AG04450 (cell line): ENCODE data around the gene FAM217B. TPM values are rescaled to one million over a fixed set of nuclear protein-coding genes. Genes with fewer than 3 reads are reported as not detected.

Experiments
- CTCF ChIA-PET: fragments of 300-600, 350-600 bp; formaldehyde crosslinking; extraction: SDS; loops from one replicate; lab custom pipeline; 2022; ENCODE audit warnings: antibody characterized with exemption, inconsistent platforms; lab: Charles Lee
- POLR2A ChIA-PET: fragments of 350-600 bp; formaldehyde crosslinking; extraction: SDS; loops from one replicate; lab custom pipeline; 2021; ENCODE audit warnings: antibody characterized with exemption, inconsistent platforms; lab: Yijun Ruan, JAX
- DNase-seq: peaks from one replicate; pipeline ENCODE4 v3.0.0-alpha.2; 2011; ENCODE audit warnings: low read depth, low spot score
- H3K27ac ChIP-seq: one replicate; pipeline ENCODE4 v1.5.1; 2012; ENCODE audit warnings: low read depth, low read length, control low read depth
- H3K27me3 ChIP-seq: one replicate; pipeline ENCODE4 v1.6.0; 2012; ENCODE audit warnings: low read length; ENCODE audit not compliant: control insufficient read depth, insufficient read depth
- H3K4me3 ChIP-seq: 2 replicates; pipeline ENCODE4 v1.5.1; 2011; ENCODE audit warnings: mild to moderate bottlenecking, low read depth, low read length, control low read depth
- H3K9me3 ChIP-seq: 2 replicates; pipeline ENCODE4 v1.5.1; 2012; ENCODE audit warnings: low read length; ENCODE audit not compliant: control insufficient read depth, insufficient read depth
- polyA plus RNA-seq: library from polyadenylated mRNA; depleted of rRNA; stranded (reverse); fragments of >200 nt; gene quantifications from 2 replicates; pipeline ENCODE4 v1.2.3, GENCODE V29; 2011
- TF ChIP-seq, protein P1 (sequence below): IDR thresholded peaks from 2 replicates; pipeline ENCODE4 v1.5.1; 2011; ENCODE audit warnings: low read depth, low read length, control low read depth, inconsistent platforms

FAM217B gene
- polyA plus RNA-seq, 1 experiment = 11.7 TPM

DNA sequence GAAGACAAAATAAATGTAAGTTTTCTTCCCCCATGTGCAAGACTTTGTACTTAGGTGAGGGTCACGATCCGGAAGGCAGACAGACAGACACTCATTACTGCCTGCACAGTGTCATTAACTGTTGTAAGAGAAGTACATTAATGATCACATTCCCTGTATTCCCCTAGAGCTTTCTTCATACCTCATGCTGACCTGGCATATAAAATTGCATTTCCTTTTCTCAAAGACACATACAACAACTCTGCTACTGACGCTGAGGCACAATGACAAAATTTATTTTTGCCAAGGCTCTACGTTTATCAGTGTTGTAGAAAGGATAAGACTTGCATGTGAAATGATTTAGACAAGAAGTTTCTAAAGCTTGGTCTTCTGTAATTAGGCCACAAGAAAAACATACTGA, 3.8 kb upstream of the FAM217B start:
- DNase-seq = no peak
- POLR2A ChIA-PET = no interaction called here
- peaks cover 13% of the 10 kb centered on the region; the same call in 1 of the 2 replicates for H3K9me3 ChIP-seq
- CTCF ChIA-PET = interaction anchor here (1.0 to 1.4 kb wide), 3 partner anchors 16 to 275 kb away, joined by 3 to 4 read pairs (median 3); no protein-coding TSS in a partner anchor
- TF ChIP-seq, protein P1, sequence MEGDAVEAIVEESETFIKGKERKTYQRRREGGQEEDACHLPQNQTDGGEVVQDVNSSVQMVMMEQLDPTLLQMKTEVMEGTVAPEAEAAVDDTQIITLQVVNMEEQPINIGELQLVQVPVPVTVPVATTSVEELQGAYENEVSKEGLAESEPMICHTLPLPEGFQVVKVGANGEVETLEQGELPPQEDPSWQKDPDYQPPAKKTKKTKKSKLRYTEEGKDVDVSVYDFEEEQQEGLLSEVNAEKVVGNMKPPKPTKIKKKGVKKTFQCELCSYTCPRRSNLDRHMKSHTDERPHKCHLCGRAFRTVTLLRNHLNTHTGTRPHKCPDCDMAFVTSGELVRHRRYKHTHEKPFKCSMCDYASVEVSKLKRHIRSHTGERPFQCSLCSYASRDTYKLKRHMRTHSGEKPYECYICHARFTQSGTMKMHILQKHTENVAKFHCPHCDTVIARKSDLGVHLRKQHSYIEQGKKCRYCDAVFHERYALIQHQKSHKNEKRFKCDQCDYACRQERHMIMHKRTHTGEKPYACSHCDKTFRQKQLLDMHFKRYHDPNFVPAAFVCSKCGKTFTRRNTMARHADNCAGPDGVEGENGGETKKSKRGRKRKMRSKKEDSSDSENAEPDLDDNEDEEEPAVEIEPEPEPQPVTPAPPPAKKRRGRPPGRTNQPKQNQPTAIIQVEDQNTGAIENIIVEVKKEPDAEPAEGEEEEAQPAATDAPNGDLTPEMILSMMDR = no peak
- no peaks in the 10 kb centered on the region for H3K27me3 ChIP-seq
- H3K27ac ChIP-seq = no peak overlapping the region
- H3K4me3 ChIP-seq = no peak overlapping the region

DNA sequence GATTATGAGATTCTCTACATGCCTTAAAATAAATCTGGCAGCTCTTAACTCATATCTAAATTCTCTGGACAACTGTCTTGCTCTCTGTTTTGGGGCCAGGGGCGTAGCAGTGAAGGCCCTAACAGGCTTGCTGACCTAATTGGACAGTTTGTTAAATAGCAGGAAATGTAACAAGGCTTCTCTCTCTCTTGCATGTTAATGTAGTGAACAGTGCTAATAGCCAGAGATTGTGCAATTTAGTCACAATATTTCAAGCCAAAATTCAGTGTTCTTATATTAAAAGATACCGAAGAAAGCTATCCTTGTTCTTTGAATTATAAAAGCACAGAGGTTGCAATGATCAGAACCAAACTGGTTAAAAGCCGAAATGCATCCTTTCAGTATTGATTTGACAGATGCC, 3.0 kb upstream of the FAM217B start:
- H3K27ac ChIP-seq = no peak overlapping the region
- H3K9me3 ChIP-seq = peaks cover 13% of the 10 kb centered on the region; the same call in 1 of the 2 replicates

DNA sequence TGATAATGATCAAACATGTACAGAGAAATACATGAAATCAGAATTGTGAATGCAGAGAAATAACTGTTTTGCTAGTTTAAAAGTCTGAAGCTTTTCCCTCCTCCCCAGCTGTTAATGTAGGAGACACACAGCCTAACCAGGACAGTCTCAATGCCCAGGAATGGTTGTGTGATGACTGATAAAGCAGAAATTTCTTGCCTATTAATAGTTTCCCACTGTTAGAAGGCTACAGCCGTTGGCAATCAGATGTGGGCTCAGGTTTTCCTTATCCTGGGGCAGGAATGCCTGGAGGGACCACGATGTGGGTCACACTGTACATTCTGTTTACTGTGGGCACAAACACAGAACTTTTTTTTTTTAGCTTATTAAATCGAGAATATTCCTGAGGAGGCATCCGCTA, 2.0 kb upstream of the FAM217B start:
- POLR2A ChIA-PET = interaction anchor here (0.5 kb wide), 1 partner anchor 88 kb away, joined by 3 read pairs; no protein-coding TSS in a partner anchor
- Histone ChIP-seq H3K27me3 (no peaks in the 10 kb centered on the region), H3K4me3 (peak overlapping the region; percentile 15), H3K27ac (no peak overlapping the region), H3K9me3 (peaks cover 7% of the 10 kb centered on the region; the same call in 1 of the 2 replicates)
- TF ChIP-seq, protein P1 = no peak
- no peak for DNase-seq
- CTCF ChIA-PET = interaction anchor here (1.4 to 3.3 kb wide), 3 partner anchors 10 to 120 kb away, joined by 3 to 10 read pairs (median 6); no protein-coding TSS in a partner anchor

More for the DNA sequence above, 3.0 kb upstream of the FAM217B start:
- POLR2A ChIA-PET = no interaction called here
- CTCF ChIA-PET = interaction anchor here (1.0 to 2.0 kb wide), 4 partner anchors 15 to 274 kb away, joined by 3 to 6 read pairs (median 4); no protein-coding TSS in a partner anchor
- TF ChIP-seq, protein P1 = no peak
- Histone ChIP-seq H3K4me3 (no peak overlapping the region), H3K27me3 (no peaks in the 10 kb centered on the region)
- no peak for DNase-seq

DNA sequence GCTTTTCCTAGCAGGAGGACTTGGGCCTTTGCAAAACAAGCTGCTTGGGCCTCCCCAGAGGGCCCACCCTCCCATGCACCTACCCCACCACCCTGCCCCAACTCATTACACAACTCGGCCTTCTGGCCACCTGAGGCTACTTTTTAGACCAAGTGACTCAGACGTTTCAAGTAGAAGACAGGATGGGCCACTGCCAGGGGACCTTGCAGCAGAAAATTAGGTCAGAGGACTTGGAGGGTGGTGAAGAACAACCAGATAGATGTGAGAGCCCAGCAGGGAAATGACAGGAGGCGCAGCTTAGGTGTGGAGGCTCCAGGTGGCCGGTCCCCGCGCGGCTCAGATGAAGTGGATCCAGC, 1.5 kb upstream of the FAM217B start:
- TF ChIP-seq, protein P1 = no peak
- ChIA-PET POLR2A (no interaction called here), CTCF (interaction anchor here (1.4 to 3.3 kb wide), 3 partner anchors 10 to 119 kb away, joined by 3 to 10 read pairs (median 6); no protein-coding TSS in a partner anchor)
- peak overlapping the region; percentile 71; the same call in 1 of the 2 replicates for H3K4me3 ChIP-seq
- DNase-seq = no peak
- no peaks in the 10 kb centered on the region for H3K27me3 ChIP-seq
- H3K9me3 ChIP-seq = peaks cover 7% of the 10 kb centered on the region; the same call in 1 of the 2 replicates
- no peak overlapping the region for H3K27ac ChIP-seq

DNA sequence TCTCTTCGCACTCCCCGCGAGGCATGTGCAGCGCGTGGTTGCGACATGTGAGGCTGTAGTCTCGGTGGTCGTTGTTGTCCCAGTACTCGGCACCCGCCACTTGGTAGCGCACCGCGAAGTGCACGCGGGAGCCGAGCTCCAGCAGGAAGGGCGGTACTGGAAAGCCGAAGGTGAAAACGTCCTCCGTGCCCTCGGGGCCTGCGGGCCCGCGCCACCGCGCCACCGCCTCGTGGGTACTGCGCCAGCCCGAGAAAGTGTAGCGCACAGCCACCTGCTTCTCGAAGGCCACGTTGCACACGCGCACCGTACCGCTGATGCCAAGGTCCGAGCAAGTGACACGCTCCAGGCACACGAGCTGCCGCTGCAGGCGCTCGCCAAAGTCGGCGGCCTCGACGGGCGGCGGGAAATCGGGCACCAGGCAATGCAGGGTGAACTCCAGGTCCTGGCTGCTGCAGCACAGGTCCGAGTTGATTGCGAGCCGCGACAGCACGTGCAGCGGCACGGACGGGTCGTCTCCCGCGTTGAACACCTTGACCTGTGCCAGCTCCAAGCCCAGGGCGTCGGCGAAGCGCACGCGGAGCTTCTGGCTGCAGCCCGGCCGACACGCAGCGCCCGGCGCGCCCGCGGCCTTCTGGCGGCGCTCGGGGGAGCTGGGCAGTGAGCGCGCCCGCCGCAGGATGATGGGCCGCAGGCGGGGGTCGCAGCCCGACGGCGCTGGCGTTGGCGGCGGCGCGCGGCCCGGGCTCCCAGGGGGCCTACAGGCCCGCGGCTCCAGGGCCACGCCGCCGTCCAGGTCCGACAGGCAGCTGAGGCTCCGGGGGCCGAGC, 924 bp upstream of the FAM217B start:
- Histone ChIP-seq H3K27me3 (no peaks in the 10 kb centered on the region), H3K27ac (peak overlapping the region; percentile 83), H3K4me3 (peak overlapping the region; percentile 71), H3K9me3 (peaks cover 7% of the 10 kb centered on the region; the same call in 1 of the 2 replicates)
- no peak for DNase-seq
- CTCF ChIA-PET = interaction anchor here (0.9 to 3.3 kb wide), 8 partner anchors 8 to 124 kb away, joined by 3 to 10 read pairs (median 3); no protein-coding TSS in a partner anchor
- POLR2A ChIA-PET = interaction anchor here (0.6 to 0.7 kb wide), 2 partner anchors 1239 to 1555 kb away, joined by 3 read pairs; no protein-coding TSS in a partner anchor
- TF ChIP-seq, protein P1 = no peak
